HG03457 (cell line): Measurements from ENCODE around the gene B3GALT4.

ENCODE experiments used
- ATAC-seq: cut with Tn5 transposase; IDR thresholded peaks from one replicate; pipeline ENCODE4 v1.9.1; 2021; ENCODE audit warnings: moderate number of reproducible peaks; ENCODE audit not compliant: unreplicated experiment

Gene B3GALT4

GRCh38 chr6:33313709-33314514 lies 37.0 kb downstream of the B3GALT4 start, which contains the start of gene TAPBP:
TSS of gene TAPBP (minus strand) at chr6:33314078. CDS start at chr6:33314041, 37 bp downstream.
- ATAC-seq, result peak; percentile 25

- no peak for ATAC-seq
Measured at GRCh38 chr6:33314515-33314942, 37.6 kb downstream of the B3GALT4 start.

- no peak for ATAC-seq
Measured at GRCh38 chr6:33314943-33315792, 38.2 kb downstream of the B3GALT4 start.

- no peak for ATAC-seq
Measured at GRCh38 chr6:33315793-33316602, 39.1 kb downstream of the B3GALT4 start.

- ATAC-seq, result no peak
Measured at GRCh38 chr6:33316603-33317418, 39.9 kb downstream of the B3GALT4 start.

GRCh38 chr6:33317419-33317668 lies 40.4 kb downstream of the B3GALT4 start:
- no peak for ATAC-seq

- ATAC-seq, result no peak
Measured at GRCh38 chr6:33317669-33318425, 40.9 kb downstream of the B3GALT4 start, which contains the start of gene ZBTB22. TSS of gene ZBTB22 (minus strand) at chr6:33317744. CDS start at chr6:33316916, 828 bp downstream.

GRCh38 chr6:33318426-33319073 lies 41.6 kb downstream of the B3GALT4 start:
- no peak for ATAC-seq

GRCh38 chr6:33319939-33320314 lies 43.0 kb downstream of the B3GALT4 start:
- ATAC-seq, result no peak

- ATAC-seq, result no peak
Measured at GRCh38 chr6:33320315-33321181, 43.6 kb downstream of the B3GALT4 start.

GRCh38 chr6:33321227-33321626 lies 44.3 kb downstream of the B3GALT4 start:
- no peak for ATAC-seq

GRCh38 chr6:33323623-33323948 lies 46.7 kb downstream of the B3GALT4 start:
- no peak for ATAC-seq

- ATAC-seq, result no peak
Measured at GRCh38 chr6:33324125-33324524, 47.2 kb downstream of the B3GALT4 start.
